Cardiac muscle cell (in vitro differentiated cells and primary cell): ENCODE measurements around the gene C2orf68. TPM values are rescaled to one million over a fixed set of nuclear protein-coding genes. Genes with fewer than 3 reads are reported as not detected.

Experiments
- DNase-seq, 2 donors: peaks; one replicate each; pipeline versions ENCODE4 v3.0.0 to v3.0.0-alpha.2; 2010 to 2017; ENCODE audit warnings: low read depth in 1 of 2, low spot score in 1 of 2
- H3K27ac ChIP-seq: fragments of 200-600 bp; sonication (generic); 2 replicates; pipeline ENCODE4 v1.5.1; 2016
- H3K27me3 ChIP-seq: fragments of 200-600 bp; sonication (generic); 2 replicates; pipeline ENCODE4 v1.6.0; 2016; ENCODE audit warnings: control low read depth
- H3K36me3 ChIP-seq: fragments of 200-600 bp; sonication (generic); 2 replicates; pipeline ENCODE4 v1.5.1; 2016; ENCODE audit warnings: control low read depth
- H3K4me1 ChIP-seq: fragments of 200-600 bp; sonication (generic); 2 replicates; pipeline ENCODE4 v1.8.1; 2017; ENCODE audit warnings: low read depth, mild to moderate bottlenecking, mixed run types
- H3K4me3 ChIP-seq: fragments of 200-600 bp; sonication (generic); 2 replicates; pipeline ENCODE4 v1.5.1; 2016; ENCODE audit warnings: mild to moderate bottlenecking
- H3K9me3 ChIP-seq: fragments of 200-600 bp; sonication (generic); 2 replicates; pipeline ENCODE4 v1.5.1; 2017; ENCODE audit warnings: low read depth, mild to moderate bottlenecking, control low read depth
- polyA plus RNA-seq: library from polyadenylated mRNA; unstranded; fragments of >200 nt; fragmentation: Nextera tagmentation; extraction: Ambion mirVana; gene quantifications from 2 replicates; pipeline ENCODE4 v1.2.1, GENCODE V29; 2016
- total RNA-seq: library from RNA; depleted of rRNA; stranded (reverse); fragments of >200 nt; gene quantifications from 2 replicates; pipeline ENCODE4 v1.2.3, GENCODE V29; 2016
- TF ChIP-seq, protein P1 (sequence below): IDR thresholded peaks from 2 replicates; pipeline ENCODE4 v1.5.1; 2012; ENCODE audit warnings: low read depth, mild to moderate bottlenecking, low read length

Gene C2orf68
- total and polyA plus RNA-seq, 2 experiments from 2014 or later: 32.6 to 37.4 TPM

DNA sequence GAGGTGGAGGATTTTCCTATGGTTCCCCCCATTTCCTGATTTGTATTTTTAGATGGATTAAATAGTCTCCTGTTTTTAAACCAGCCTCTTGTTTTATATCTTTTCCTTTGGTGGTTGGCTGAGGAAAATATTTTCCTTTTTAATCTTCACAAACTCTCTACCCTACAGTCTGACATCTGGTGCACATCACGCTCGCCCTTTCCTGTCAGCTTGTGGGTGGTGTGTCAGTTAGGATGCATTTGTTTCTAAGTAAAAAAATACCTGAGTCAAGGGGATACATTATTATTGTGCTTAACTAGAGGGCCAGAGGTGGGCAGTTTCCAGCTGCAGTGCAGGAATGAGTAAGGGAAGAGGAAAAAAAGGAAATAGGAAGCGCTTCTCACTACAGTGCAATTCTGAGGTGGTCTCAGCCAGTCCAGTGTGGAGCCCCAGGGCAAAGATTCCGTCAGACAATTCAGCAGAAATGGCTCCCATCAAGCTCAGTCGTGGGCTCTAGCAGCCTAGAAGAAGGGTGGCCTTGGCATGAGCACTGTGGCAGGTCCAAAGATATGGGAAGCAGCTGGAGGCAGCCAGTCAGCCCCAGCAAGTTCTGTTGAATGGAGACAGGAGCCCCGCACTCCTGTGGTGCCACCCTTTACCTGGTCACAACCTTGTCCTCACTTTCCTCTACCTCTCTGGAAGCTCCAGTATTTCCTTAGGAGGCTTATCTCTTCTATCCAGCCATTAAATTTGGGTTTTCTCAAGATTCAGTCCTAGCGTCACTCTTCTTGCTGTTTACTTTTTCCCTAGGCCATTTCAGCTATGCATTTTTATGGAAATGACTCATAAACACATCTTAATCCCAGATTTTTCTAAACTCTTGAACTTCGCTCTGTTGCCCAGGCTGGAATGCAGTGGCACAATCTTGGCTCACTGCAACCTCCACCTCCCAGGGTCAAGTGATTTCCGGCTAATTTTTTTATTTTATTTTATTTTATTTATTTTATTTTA lies 37.6 kb upstream of the C2orf68 start:
- TF ChIP-seq, protein P1, sequence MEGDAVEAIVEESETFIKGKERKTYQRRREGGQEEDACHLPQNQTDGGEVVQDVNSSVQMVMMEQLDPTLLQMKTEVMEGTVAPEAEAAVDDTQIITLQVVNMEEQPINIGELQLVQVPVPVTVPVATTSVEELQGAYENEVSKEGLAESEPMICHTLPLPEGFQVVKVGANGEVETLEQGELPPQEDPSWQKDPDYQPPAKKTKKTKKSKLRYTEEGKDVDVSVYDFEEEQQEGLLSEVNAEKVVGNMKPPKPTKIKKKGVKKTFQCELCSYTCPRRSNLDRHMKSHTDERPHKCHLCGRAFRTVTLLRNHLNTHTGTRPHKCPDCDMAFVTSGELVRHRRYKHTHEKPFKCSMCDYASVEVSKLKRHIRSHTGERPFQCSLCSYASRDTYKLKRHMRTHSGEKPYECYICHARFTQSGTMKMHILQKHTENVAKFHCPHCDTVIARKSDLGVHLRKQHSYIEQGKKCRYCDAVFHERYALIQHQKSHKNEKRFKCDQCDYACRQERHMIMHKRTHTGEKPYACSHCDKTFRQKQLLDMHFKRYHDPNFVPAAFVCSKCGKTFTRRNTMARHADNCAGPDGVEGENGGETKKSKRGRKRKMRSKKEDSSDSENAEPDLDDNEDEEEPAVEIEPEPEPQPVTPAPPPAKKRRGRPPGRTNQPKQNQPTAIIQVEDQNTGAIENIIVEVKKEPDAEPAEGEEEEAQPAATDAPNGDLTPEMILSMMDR: no peak

DNA sequence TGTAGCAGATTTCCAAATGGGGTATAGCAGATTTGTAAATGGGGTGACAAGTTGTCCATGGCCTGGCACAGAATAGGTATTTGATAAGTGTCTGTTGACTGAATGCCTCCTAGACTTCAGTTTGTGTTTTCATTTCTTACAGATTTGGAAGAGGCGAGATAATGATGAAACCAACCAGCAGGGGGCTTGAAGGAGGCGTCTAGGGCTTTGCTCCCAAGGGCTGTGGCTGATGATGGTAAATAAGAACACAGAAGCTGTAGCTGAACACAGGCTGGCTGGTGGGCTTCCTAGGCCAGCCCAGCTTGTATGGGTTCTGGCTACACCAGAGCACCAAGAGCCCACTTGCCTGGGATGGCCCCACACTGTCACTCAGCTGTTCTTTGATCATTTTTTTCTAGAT lies 36.8 kb upstream of the C2orf68 start:
- Histone ChIP-seq H3K27ac (no peak overlapping the region), H3K36me3 (peaks cover 61% of the 10 kb centered on the region), H3K4me3 (no peak overlapping the region), H3K4me1 (no peaks in the 10 kb centered on the region), H3K27me3 (no peaks in the 10 kb centered on the region), H3K9me3 (no peaks in the 10 kb centered on the region)
- TF ChIP-seq, protein P1: peak; percentile 65
- DNase-seq: peak; percentile 19 to 69

More for the DNA sequence above, 37.6 kb upstream of the C2orf68 start:
- Histone ChIP-seq H3K36me3 (peaks cover 54% of the 10 kb centered on the region), H3K9me3 (no peaks in the 10 kb centered on the region), H3K27me3 (no peaks in the 10 kb centered on the region), H3K27ac (no peak overlapping the region), H3K4me3 (no peak overlapping the region), H3K4me1 (no peaks in the 10 kb centered on the region)
- DNase-seq: peak in 1 of 2 donors; percentile 41

DNA sequence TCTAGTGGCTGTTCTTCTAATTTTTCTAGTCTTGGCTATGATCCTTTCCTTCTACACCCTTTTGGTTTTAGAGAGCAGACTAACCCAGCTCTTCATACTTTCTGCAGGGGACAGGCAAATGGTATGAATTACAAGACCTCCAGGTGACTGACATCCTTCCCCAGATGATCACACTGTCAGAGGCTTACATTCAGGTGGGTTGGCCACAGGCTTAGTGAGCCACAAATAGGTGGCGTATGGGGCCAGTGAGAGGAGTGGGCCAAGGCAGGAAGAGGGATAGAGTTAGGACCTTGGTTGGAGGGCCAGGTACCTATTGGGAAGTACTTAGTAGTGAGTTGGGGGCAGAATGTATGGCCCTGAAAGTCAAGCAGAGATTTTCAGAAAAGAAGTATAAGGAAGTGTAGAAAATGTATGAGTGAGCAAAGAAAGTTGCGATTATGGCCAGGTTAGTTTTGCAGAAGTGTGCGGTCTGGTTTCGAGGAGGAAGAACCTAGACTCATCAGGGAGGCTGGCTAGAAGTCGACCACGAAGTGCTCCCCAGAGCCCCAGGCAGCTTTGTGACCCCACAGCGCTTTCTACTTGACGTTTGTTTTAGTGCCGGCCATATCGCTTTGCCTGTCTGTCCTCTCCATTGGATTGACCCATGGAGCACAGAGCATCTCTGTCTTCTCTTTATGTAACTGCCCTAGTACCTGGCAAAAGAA lies 36.1 kb upstream of the C2orf68 start:
- Histone ChIP-seq H3K27ac (no peak overlapping the region), H3K9me3 (no peaks in the 10 kb centered on the region)

DNA sequence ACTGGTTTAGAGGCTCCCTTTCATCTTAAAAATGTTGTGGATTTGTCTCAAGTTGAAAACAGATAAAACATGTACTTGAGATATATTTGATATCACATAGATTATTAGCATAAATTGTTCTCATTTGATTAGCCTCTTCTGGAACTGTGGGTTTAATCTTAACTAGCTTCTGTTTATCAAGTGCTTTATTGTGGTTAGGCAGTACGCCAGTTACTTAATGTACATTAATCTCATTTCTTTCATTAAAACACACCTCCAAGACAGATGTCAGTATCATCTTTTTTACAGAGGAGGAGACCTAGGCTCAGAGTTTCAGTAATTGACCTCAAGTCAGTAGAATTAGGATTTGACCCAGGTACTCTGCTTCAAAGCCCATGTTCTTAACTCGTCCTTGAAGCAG lies 34.3 kb upstream of the C2orf68 start:
- Histone ChIP-seq H3K4me1 (no peaks in the 10 kb centered on the region), H3K9me3 (no peaks in the 10 kb centered on the region), H3K27ac (no peak overlapping the region), H3K4me3 (no peak overlapping the region), H3K36me3 (peaks cover 77% of the 10 kb centered on the region), H3K27me3 (no peaks in the 10 kb centered on the region)
- TF ChIP-seq, protein P1: no peak
- no peak for DNase-seq

More for the DNA sequence above, 36.1 kb upstream of the C2orf68 start:
- H3K36me3 ChIP-seq: peaks cover 65% of the 10 kb centered on the region
- TF ChIP-seq, protein P1: no peak
- DNase-seq: no peak
- H3K4me3 ChIP-seq: no peak overlapping the region
- no peaks in the 10 kb centered on the region for H3K27me3 ChIP-seq
- no peaks in the 10 kb centered on the region for H3K4me1 ChIP-seq

DNA sequence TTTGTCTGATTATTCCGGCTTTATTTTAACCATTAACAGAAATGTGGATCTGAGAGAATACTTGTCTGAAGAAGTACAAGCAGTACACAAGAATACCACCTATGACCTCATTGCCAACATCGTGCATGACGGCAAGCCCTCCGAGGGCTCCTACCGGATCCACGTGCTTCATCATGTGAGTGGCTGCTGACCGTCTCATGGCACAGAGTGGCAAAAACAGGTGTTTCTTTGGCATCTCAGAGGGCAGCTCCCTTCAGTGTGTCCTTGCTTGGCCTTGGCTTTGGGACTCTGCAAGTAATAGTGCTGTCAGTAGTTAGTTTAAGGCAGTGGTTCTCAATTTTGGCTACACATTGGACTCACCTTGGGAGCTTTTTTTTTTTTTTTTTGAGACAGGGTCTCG lies 33.0 kb upstream of the C2orf68 start:
- no peak overlapping the region for H3K4me3 ChIP-seq
- no peaks in the 10 kb centered on the region for H3K9me3 ChIP-seq
- no peak overlapping the region for H3K27ac ChIP-seq
- TF ChIP-seq, protein P1: no peak
- no peaks in the 10 kb centered on the region for H3K4me1 ChIP-seq
- no peaks in the 10 kb centered on the region for H3K27me3 ChIP-seq
- H3K36me3 ChIP-seq: peaks cover 77% of the 10 kb centered on the region
- DNase-seq: no peak
